ENCODE data around the gene DSCAML1.

The DSCAML1 gene

GRCh38 chr11:117444711-117445658 is 352.0 kb downstream of the DSCAML1 start:
- Histone ChIP-seq H3K9me3 (ENCODE audit: control insufficient read depth, low read length) (no peaks in the 10 kb centered on the region), H3K27me3 (replicated peaks; ENCODE audit: control insufficient read depth, insufficient read depth, low read length) (peaks cover 58% of the 10 kb centered on the region), H3K4me3 (ENCODE audit: low read length) (no peak overlapping the region), H3K36me3 (ENCODE audit: control insufficient read depth, insufficient read depth, low read length, severe bottlenecking) (no peaks in the 10 kb centered on the region), H3K4me1 (ENCODE audit: control insufficient read depth, insufficient read depth, low read length) (no peaks in the 10 kb centered on the region), H3K9ac (ENCODE audit: low read length) (no peak overlapping the region)
- DNase-seq (ENCODE audit: low read depth): no peak

GRCh38 chr11:117444256-117444655 is 352.8 kb downstream of the DSCAML1 start:
- no peak for DNase-seq (ENCODE audit: low read depth)
- Histone ChIP-seq H3K4me1 (ENCODE audit: control insufficient read depth, insufficient read depth, low read length) (no peaks in the 10 kb centered on the region), H3K27me3 (replicated peaks; ENCODE audit: control insufficient read depth, insufficient read depth, low read length) (peaks cover 54% of the 10 kb centered on the region), H3K4me3 (ENCODE audit: low read length) (no peak overlapping the region), H3K9ac (ENCODE audit: low read length) (no peak overlapping the region), H3K9me3 (ENCODE audit: control insufficient read depth, low read length) (no peaks in the 10 kb centered on the region), H3K36me3 (ENCODE audit: control insufficient read depth, insufficient read depth, low read length, severe bottlenecking) (no peaks in the 10 kb centered on the region)

- no peaks in the 10 kb centered on the region for H3K9me3 ChIP-seq (ENCODE audit: control insufficient read depth, low read length)
- H3K36me3 ChIP-seq (ENCODE audit: control insufficient read depth, insufficient read depth, low read length, severe bottlenecking): no peaks in the 10 kb centered on the region
- H3K27me3 ChIP-seq (replicated peaks; ENCODE audit: control insufficient read depth, insufficient read depth, low read length): peaks cover 53% of the 10 kb centered on the region
- H3K9ac ChIP-seq (ENCODE audit: low read length): no peak overlapping the region
- DNase-seq (ENCODE audit: low read depth): peak; percentile 22
- no peak overlapping the region for H3K4me3 ChIP-seq (ENCODE audit: low read length)
- no peaks in the 10 kb centered on the region for H3K4me1 ChIP-seq (ENCODE audit: control insufficient read depth, insufficient read depth, low read length)
Measured at GRCh38 chr11:117443266-117444186, 353.5 kb downstream of the DSCAML1 start.

GRCh38 chr11:117442869-117443239 is 354.2 kb downstream of the DSCAML1 start:
- Histone ChIP-seq H3K9ac (ENCODE audit: low read length) (no peak overlapping the region), H3K4me1 (ENCODE audit: control insufficient read depth, insufficient read depth, low read length) (no peaks in the 10 kb centered on the region), H3K27me3 (replicated peaks; ENCODE audit: control insufficient read depth, insufficient read depth, low read length) (peaks cover 51% of the 10 kb centered on the region), H3K36me3 (ENCODE audit: control insufficient read depth, insufficient read depth, low read length, severe bottlenecking) (no peaks in the 10 kb centered on the region), H3K9me3 (ENCODE audit: control insufficient read depth, low read length) (no peaks in the 10 kb centered on the region), H3K4me3 (ENCODE audit: low read length) (no peak overlapping the region)
- DNase-seq (ENCODE audit: low read depth): no peak

- Histone ChIP-seq H3K27me3 (replicated peaks; ENCODE audit: control insufficient read depth, insufficient read depth, low read length) (peaks cover 51% of the 10 kb centered on the region), H3K9ac (ENCODE audit: low read length) (no peak overlapping the region), H3K36me3 (ENCODE audit: control insufficient read depth, insufficient read depth, low read length, severe bottlenecking) (no peaks in the 10 kb centered on the region), H3K4me1 (ENCODE audit: control insufficient read depth, insufficient read depth, low read length) (no peaks in the 10 kb centered on the region), H3K9me3 (ENCODE audit: control insufficient read depth, low read length) (no peaks in the 10 kb centered on the region), H3K4me3 (ENCODE audit: low read length) (no peak overlapping the region)
- no peak for DNase-seq (ENCODE audit: low read depth)
Measured at GRCh38 chr11:117442049-117442868, 354.8 kb downstream of the DSCAML1 start.

- peaks cover 53% of the 10 kb centered on the region for H3K27me3 ChIP-seq (replicated peaks; ENCODE audit: control insufficient read depth, insufficient read depth, low read length)
- no peak overlapping the region for H3K9ac ChIP-seq (ENCODE audit: low read length)
- H3K9me3 ChIP-seq (ENCODE audit: control insufficient read depth, low read length): no peaks in the 10 kb centered on the region
- no peaks in the 10 kb centered on the region for H3K4me1 ChIP-seq (ENCODE audit: control insufficient read depth, insufficient read depth, low read length)
- no peak overlapping the region for H3K4me3 ChIP-seq (ENCODE audit: low read length)
- no peak for DNase-seq (ENCODE audit: low read depth)
- no peaks in the 10 kb centered on the region for H3K36me3 ChIP-seq (ENCODE audit: control insufficient read depth, insufficient read depth, low read length, severe bottlenecking)
Measured at GRCh38 chr11:117441146-117441975, 355.7 kb downstream of the DSCAML1 start.

GRCh38 chr11:117440258-117440657 is 356.8 kb downstream of the DSCAML1 start:
- H3K9ac ChIP-seq (ENCODE audit: low read length): no peak overlapping the region
- no peaks in the 10 kb centered on the region for H3K4me1 ChIP-seq (ENCODE audit: control insufficient read depth, insufficient read depth, low read length)
- H3K4me3 ChIP-seq (ENCODE audit: low read length): no peak overlapping the region
- no peaks in the 10 kb centered on the region for H3K9me3 ChIP-seq (ENCODE audit: control insufficient read depth, low read length)
- H3K27me3 ChIP-seq (replicated peaks; ENCODE audit: control insufficient read depth, insufficient read depth, low read length): peaks cover 56% of the 10 kb centered on the region
- DNase-seq (ENCODE audit: low read depth): no peak
- H3K36me3 ChIP-seq (ENCODE audit: control insufficient read depth, insufficient read depth, low read length, severe bottlenecking): no peaks in the 10 kb centered on the region

- Histone ChIP-seq H3K27me3 (replicated peaks; ENCODE audit: control insufficient read depth, insufficient read depth, low read length) (peaks cover 56% of the 10 kb centered on the region), H3K9me3 (ENCODE audit: control insufficient read depth, low read length) (peaks cover 5% of the 10 kb centered on the region), H3K4me1 (ENCODE audit: control insufficient read depth, insufficient read depth, low read length) (no peaks in the 10 kb centered on the region), H3K9ac (ENCODE audit: low read length) (no peak overlapping the region), H3K4me3 (ENCODE audit: low read length) (no peak overlapping the region), H3K36me3 (ENCODE audit: control insufficient read depth, insufficient read depth, low read length, severe bottlenecking) (no peaks in the 10 kb centered on the region)
- no peak for DNase-seq (ENCODE audit: low read depth)
Measured at GRCh38 chr11:117439256-117439655, 357.8 kb downstream of the DSCAML1 start.

GRCh38 chr11:117438371-117439000 is 358.5 kb downstream of the DSCAML1 start:
- Histone ChIP-seq H3K9ac (ENCODE audit: low read length) (no peak overlapping the region), H3K27me3 (replicated peaks; ENCODE audit: control insufficient read depth, insufficient read depth, low read length) (peaks cover 55% of the 10 kb centered on the region), H3K9me3 (ENCODE audit: control insufficient read depth, low read length) (peaks cover 5% of the 10 kb centered on the region), H3K4me1 (ENCODE audit: control insufficient read depth, insufficient read depth, low read length) (no peaks in the 10 kb centered on the region), H3K4me3 (ENCODE audit: low read length) (no peak overlapping the region), H3K36me3 (ENCODE audit: control insufficient read depth, insufficient read depth, low read length, severe bottlenecking) (no peaks in the 10 kb centered on the region)
- no peak for DNase-seq (ENCODE audit: low read depth)

- H3K9me3 ChIP-seq (ENCODE audit: control insufficient read depth, low read length): peaks cover 5% of the 10 kb centered on the region
- DNase-seq (ENCODE audit: low read depth): no peak
- H3K4me1 ChIP-seq (ENCODE audit: control insufficient read depth, insufficient read depth, low read length): no peaks in the 10 kb centered on the region
- peaks cover 54% of the 10 kb centered on the region for H3K27me3 ChIP-seq (replicated peaks; ENCODE audit: control insufficient read depth, insufficient read depth, low read length)
- H3K9ac ChIP-seq (ENCODE audit: low read length): no peak overlapping the region
- no peak overlapping the region for H3K4me3 ChIP-seq (ENCODE audit: low read length)
- no peaks in the 10 kb centered on the region for H3K36me3 ChIP-seq (ENCODE audit: control insufficient read depth, insufficient read depth, low read length, severe bottlenecking)
Measured at GRCh38 chr11:117437791-117438130, 359.3 kb downstream of the DSCAML1 start.

Measured in adipocyte (in vitro differentiated cells).